ENCODE data around the gene AKIP1.

Gene AKIP1, protein sequence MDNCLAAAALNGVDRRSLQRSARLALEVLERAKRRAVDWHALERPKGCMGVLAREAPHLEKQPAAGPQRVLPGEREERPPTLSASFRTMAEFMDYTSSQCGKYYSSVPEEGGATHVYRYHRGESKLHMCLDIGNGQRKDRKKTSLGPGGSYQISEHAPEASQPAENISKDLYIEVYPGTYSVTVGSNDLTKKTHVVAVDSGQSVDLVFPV

DNA sequence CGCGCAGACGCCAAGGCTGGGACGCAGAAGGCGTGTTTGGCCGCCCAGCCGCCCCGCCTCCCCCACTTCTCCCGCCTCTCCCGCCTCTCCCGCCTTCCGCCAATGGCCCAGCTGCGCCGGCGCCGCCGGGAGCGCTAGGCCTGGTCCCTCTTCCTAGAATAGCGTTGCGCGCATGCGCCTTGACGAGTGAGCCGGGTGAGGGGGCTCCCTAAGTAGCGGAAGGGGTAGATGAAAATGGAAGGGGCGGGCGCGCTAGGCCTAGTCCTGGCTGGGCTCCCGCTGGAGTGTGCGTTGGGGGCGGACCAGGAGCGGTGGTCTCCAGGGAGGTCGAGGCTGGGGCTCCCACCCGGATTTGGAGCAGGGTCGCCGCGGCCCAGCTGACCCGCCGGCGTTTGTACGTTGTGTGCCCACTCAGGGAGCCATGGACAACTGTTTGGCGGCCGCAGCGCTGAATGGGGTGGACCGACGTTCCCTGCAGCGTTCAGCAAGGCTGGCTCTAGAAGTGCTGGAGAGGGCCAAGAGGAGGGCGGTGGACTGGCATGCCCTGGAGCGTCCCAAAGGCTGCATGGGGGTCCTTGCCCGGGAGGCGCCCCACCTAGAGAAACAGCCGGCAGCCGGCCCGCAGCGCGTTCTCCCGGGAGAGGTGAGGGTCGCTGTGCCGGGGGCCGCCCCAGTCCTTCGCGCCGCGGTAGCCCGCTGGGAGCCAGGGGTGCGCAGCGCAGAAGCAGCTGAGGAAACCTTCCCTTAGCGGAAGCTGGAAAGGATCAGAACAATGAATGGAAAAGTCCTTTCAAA lies at the start of gene AKIP1:
Gene AKIP1 (plus strand): TSS at position 161 of the 795 bp plus-strand sequence. CDS start 261 bp downstream, at position 422.
- Histone ChIP-seq H3K36me3 (ENCODE audit: control insufficient read depth in 1 of 2, insufficient read depth in 2 of 2, low read length in 2 of 2) (no peaks in the 10 kb centered on the region), H3K4me1 (ENCODE audit: control insufficient read depth in 1 of 2, insufficient read depth in 2 of 2, low read length in 2 of 2) (peaks cover 12 to 28% of the 10 kb centered on the region in 2 donors), H3K27ac (ENCODE audit: low read length) (peak within 1 kb of the TSS; percentile 75), H3K9me3 (ENCODE audit: control insufficient read depth in 1 of 2, low read length in 2 of 2) (no peaks in the 10 kb centered on the region), H3K4me3 (ENCODE audit: low read depth in 1 of 2, low read length in 2 of 2) (peak within 1 kb of the TSS; percentile 71 to 95), H3K27me3 (ENCODE audit: low read depth, low read length) (no peaks in the 10 kb centered on the region)

DNA sequence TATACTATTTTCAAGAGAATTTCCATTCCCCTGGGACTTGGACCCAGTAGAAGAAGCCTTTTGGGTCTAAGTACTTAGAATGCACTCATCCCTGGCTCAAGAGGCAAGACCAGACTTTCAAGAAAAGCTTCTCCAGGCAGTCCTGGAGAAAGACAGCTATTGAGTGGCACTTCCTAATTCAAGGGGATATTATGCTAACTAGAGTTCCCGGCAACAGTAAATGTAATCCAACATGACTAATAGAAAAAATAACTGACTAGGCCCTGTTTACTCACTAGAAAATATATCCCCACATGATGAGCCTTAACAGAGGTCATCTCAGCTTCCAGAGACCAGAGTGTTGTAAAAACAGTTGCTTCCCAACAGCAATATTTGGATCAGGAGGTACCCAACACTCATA lies 47.2 kb upstream of the AKIP1 start:
- no peak overlapping the region for H3K27ac ChIP-seq (ENCODE audit: low read length)
- H3K4me3 ChIP-seq (ENCODE audit: low read depth in 1 of 2, low read length in 2 of 2): no peak overlapping the region
- H3K27me3 ChIP-seq (ENCODE audit: low read depth, low read length): no peaks in the 10 kb centered on the region

DNA sequence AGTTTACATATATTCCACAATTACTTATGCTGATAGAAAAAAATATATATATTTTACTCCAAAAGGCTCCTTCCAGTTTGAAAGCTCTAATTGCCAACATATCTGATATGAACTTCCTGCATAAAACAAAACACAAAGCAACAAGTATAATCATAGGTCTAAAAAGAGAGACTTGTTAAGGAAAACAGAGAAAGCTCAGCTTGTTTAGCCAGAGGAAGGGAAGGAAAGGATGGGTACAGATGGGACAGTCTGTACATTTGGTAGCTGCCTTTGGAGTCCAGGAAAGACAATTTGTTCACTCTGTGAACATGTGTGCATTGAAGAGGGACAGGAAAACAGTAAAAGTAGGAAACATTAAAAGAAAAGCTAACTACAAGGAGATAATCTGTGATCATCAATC lies 45.7 kb upstream of the AKIP1 start:
- Histone ChIP-seq H3K36me3 (ENCODE audit: control insufficient read depth in 1 of 2, insufficient read depth in 2 of 2, low read length in 2 of 2) (no peaks in the 10 kb centered on the region), H3K9me3 (ENCODE audit: control insufficient read depth in 1 of 2, low read length in 2 of 2) (no peaks in the 10 kb centered on the region), H3K4me3 (ENCODE audit: low read depth in 1 of 2, low read length in 2 of 2) (no peak overlapping the region), H3K27me3 (ENCODE audit: low read depth, low read length) (peaks cover 2% of the 10 kb centered on the region), H3K4me1 (ENCODE audit: control insufficient read depth in 1 of 2, insufficient read depth in 2 of 2, low read length in 2 of 2) (peaks cover 5 to 14% of the 10 kb centered on the region in 2 donors), H3K27ac (ENCODE audit: low read length) (no peak overlapping the region)

More for the DNA sequence above, 47.2 kb upstream of the AKIP1 start:
- no peaks in the 10 kb centered on the region for H3K9me3 ChIP-seq (ENCODE audit: control insufficient read depth in 1 of 2, low read length in 2 of 2)
- H3K36me3 ChIP-seq (ENCODE audit: control insufficient read depth in 1 of 2, insufficient read depth in 2 of 2, low read length in 2 of 2): no peaks in the 10 kb centered on the region
- peaks cover 5 to 11% of the 10 kb centered on the region in 2 donors for H3K4me1 ChIP-seq (ENCODE audit: control insufficient read depth in 1 of 2, insufficient read depth in 2 of 2, low read length in 2 of 2)

DNA sequence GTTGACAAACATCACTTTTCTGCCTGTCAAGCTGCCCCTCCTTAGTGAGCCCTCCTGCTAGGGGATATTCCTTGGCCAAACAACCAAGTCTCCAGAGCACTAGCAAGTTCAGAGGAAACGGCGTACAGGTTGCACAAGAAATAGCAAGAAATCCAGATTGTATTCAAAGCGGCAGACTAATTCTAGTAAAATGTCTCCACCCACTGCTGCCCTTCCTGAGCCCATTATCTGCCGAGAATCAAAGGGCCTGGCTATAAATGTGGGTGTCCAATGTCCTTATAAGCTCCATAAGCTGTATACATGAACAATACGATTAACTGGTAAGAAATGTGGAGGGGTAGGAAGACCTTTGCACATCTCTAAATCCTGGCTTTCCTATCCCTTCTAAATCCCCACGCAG lies 44.0 kb upstream of the AKIP1 start:
- Histone ChIP-seq H3K4me1 (ENCODE audit: control insufficient read depth in 1 of 2, insufficient read depth in 2 of 2, low read length in 2 of 2) (peaks cover 5 to 19% of the 10 kb centered on the region in 2 donors), H3K27me3 (ENCODE audit: low read depth, low read length) (peaks cover 3% of the 10 kb centered on the region), H3K27ac (ENCODE audit: low read length) (no peak overlapping the region), H3K4me3 (ENCODE audit: low read depth in 1 of 2, low read length in 2 of 2) (no peak overlapping the region), H3K36me3 (ENCODE audit: control insufficient read depth in 1 of 2, insufficient read depth in 2 of 2, low read length in 2 of 2) (no peaks in the 10 kb centered on the region), H3K9me3 (ENCODE audit: control insufficient read depth in 1 of 2, low read length in 2 of 2) (no peaks in the 10 kb centered on the region)

DNA sequence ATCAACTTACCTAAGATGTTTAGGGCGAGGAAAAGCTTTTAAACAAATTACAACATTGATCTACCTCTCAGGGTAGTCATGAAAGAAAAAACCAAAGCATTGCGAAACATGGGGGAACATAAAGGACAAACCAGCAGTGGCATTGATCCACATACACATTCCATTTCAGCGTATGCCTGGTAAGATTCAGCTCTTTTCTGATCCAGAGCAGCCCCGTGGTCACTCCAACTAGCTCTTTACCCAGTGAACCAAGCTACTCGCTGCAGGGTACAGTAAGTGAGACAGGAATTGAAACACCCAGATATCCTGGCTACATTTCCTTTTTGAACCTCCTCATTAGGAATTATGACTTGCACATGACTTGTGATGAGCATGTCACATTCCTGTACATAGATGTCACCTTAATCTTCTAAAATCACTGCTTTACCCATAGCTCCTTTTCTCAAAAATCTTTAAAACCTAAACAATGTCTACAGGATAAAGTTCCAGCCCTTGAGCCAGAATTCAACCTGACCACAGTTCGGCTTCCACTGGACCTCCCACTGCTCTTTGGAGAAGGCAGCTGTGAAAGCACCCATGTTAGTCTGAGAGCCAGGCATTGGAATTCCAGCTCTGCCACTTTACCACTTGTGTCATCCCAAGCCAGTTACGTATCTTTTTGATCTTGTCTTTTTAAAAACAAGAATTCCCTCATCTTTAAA lies 42.9 kb upstream of the AKIP1 start:
- Histone ChIP-seq H3K9me3 (ENCODE audit: control insufficient read depth in 1 of 2, low read length in 2 of 2) (no peaks in the 10 kb centered on the region), H3K27ac (ENCODE audit: low read length) (no peak overlapping the region), H3K36me3 (ENCODE audit: control insufficient read depth in 1 of 2, insufficient read depth in 2 of 2, low read length in 2 of 2) (no peaks in the 10 kb centered on the region), H3K27me3 (ENCODE audit: low read depth, low read length) (peaks cover 3% of the 10 kb centered on the region), H3K4me3 (ENCODE audit: low read depth in 1 of 2, low read length in 2 of 2) (no peak overlapping the region), H3K4me1 (ENCODE audit: control insufficient read depth in 1 of 2, insufficient read depth in 2 of 2, low read length in 2 of 2) (peaks cover 5 to 26% of the 10 kb centered on the region in 2 donors)

DNA sequence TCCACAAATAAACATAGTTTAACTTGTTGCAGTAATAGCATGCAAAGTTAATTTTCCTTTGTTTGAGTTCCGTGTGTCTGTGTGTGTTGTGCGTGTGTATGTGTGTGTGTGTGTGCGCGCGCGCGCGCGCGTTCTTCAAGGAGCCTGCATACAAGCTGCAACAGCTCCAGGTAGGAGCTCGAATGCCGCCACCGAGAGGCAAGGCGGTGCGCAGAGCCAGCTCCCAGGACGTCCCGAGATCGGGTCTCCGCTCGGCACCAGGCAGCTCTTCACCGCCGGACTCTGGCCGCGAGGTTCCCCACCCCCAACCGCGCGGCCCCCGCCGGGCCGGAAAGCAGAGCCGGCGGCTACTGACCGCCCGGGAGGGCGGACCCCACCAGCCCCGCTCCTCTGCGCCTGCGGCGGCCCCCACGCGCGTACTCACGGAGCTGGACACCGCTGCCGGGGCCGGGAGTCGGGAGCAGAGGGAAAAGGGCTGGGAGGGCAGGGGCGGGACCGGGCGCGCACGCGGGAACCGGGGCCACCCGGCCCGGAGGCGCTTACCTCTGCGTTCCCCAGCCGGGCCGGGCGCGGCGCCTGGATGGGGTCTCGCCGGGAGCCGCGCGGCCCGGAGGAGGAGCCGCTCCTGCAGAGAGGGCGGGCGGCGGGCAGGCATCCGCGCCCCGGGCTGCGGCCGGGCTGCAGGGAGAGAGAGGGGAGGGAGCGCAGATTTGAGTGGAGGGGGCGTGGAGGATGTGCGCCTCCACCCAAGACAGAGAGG lies 40.4 kb upstream of the AKIP1 start:
- peak overlapping the region; percentile 19 for H3K27ac ChIP-seq (ENCODE audit: low read length)
- no peaks in the 10 kb centered on the region for H3K36me3 ChIP-seq (ENCODE audit: control insufficient read depth in 1 of 2, insufficient read depth in 2 of 2, low read length in 2 of 2)
- no peaks in the 10 kb centered on the region for H3K9me3 ChIP-seq (ENCODE audit: control insufficient read depth in 1 of 2, low read length in 2 of 2)
- peaks cover 0 to 27% of the 10 kb centered on the region in 2 donors for H3K4me1 ChIP-seq (ENCODE audit: control insufficient read depth in 1 of 2, insufficient read depth in 2 of 2, low read length in 2 of 2)
- H3K27me3 ChIP-seq (ENCODE audit: low read depth, low read length): peaks cover 3% of the 10 kb centered on the region
- H3K4me3 ChIP-seq (ENCODE audit: low read depth in 1 of 2, low read length in 2 of 2): peak overlapping the region; percentile 84 to 86

DNA sequence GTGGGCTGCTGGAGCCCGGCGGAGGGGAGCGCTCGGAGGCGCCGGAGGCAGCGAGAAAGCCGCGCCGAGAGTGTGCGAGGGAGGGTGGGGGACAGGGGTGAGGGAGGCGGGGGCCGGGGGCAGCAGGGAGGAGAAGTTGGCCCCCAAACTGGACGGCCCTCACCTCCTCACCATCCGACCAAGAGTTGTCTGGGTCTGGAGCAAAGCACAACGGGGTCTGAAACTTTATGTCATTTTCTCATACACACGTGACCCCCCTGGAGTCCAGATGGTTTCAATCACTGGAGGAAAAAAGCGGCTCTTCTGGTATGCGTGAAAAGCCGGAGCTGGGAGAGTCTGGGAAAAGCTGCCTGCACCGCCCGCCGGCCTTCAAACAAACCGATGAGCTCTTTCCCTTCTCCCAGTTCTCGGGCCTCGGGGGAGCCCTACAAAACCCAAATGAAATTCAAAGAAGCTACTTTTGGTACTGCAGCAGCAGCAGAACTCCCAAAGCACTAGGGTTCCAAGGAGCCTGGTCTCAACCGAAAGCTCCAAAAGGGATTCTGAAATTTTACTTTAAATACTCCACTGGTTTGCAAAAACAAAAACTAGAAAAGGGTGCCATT lies 39.7 kb upstream of the AKIP1 start:
- H3K27me3 ChIP-seq (ENCODE audit: low read depth, low read length): peaks cover 3% of the 10 kb centered on the region
- no peaks in the 10 kb centered on the region for H3K36me3 ChIP-seq (ENCODE audit: control insufficient read depth in 1 of 2, insufficient read depth in 2 of 2, low read length in 2 of 2)
- no peaks in the 10 kb centered on the region for H3K9me3 ChIP-seq (ENCODE audit: control insufficient read depth in 1 of 2, low read length in 2 of 2)
- H3K4me1 ChIP-seq (ENCODE audit: control insufficient read depth in 1 of 2, insufficient read depth in 2 of 2, low read length in 2 of 2): peaks cover 0 to 27% of the 10 kb centered on the region in 2 donors
- peak overlapping the region; percentile 84 to 86 for H3K4me3 ChIP-seq (ENCODE audit: low read depth in 1 of 2, low read length in 2 of 2)
- H3K27ac ChIP-seq (ENCODE audit: low read length): peak overlapping the region; percentile 47

DNA sequence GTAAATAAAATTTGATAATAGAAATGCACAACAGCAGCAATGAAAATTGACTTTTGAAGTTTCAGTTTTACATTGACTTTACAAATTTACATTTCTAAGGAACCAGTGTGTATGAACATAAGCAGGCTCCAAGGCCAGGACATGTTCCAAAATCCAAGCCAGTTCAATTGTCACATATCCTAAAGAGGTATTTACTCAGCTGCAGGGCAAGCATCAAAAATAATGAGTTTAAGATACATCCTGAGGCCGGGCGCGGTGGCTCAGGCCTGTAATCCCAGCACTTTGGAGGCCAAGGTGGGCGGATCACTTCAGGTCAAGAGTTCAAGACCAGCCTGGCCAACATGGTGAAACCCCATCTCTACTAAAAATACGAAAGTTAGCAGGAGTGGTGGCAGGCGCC lies 39.0 kb upstream of the AKIP1 start:
- peak overlapping the region; percentile 84 to 86 for H3K4me3 ChIP-seq (ENCODE audit: low read depth in 1 of 2, low read length in 2 of 2)
- peaks cover 3% of the 10 kb centered on the region for H3K27me3 ChIP-seq (ENCODE audit: low read depth, low read length)
- H3K27ac ChIP-seq (ENCODE audit: low read length): peak overlapping the region; percentile 47
- H3K4me1 ChIP-seq (ENCODE audit: control insufficient read depth in 1 of 2, insufficient read depth in 2 of 2, low read length in 2 of 2): peaks cover 0 to 27% of the 10 kb centered on the region in 2 donors
- H3K36me3 ChIP-seq (ENCODE audit: control insufficient read depth in 1 of 2, insufficient read depth in 2 of 2, low read length in 2 of 2): no peaks in the 10 kb centered on the region
- no peaks in the 10 kb centered on the region for H3K9me3 ChIP-seq (ENCODE audit: control insufficient read depth in 1 of 2, low read length in 2 of 2)

DNA sequence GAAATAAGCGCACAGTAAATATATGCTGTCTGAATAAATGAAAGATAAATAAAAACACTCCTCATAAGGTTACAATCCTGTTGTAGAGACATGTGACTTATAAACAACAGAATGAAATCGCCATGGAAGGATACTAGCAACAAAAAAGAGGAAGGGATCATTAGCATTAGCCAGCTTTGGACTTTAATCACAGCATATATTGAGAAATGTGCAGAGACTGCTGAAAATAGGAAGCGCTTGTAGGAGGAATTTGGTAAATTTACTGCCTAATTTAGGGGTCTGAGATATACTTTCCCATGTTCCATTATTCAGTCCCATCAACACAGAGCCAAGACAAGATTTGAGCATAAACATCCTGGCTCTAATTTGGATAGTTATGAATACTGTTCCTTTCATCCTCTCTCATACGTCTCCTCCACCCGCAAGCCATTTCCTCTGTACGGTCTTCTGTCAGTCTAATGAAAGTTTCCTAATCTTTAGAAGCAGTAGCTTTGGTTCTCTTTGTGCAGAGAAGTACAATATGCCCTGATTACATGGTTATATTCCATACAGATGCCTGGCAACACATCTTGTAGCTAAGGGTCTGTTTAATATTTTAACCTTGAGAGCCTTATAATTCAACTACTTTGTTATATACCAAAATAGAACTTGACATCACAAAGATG lies 37.1 kb upstream of the AKIP1 start:
- peaks cover 0 to 23% of the 10 kb centered on the region in 2 donors for H3K4me1 ChIP-seq (ENCODE audit: control insufficient read depth in 1 of 2, insufficient read depth in 2 of 2, low read length in 2 of 2)
- no peaks in the 10 kb centered on the region for H3K9me3 ChIP-seq (ENCODE audit: control insufficient read depth in 1 of 2, low read length in 2 of 2)
- peaks cover 3% of the 10 kb centered on the region for H3K27me3 ChIP-seq (ENCODE audit: low read depth, low read length)
- peak overlapping the region; percentile 42 for H3K27ac ChIP-seq (ENCODE audit: low read length)
- peak overlapping the region in 1 of 2 donors; percentile 10 for H3K4me3 ChIP-seq (ENCODE audit: low read depth in 1 of 2, low read length in 2 of 2)
- no peaks in the 10 kb centered on the region for H3K36me3 ChIP-seq (ENCODE audit: control insufficient read depth in 1 of 2, insufficient read depth in 2 of 2, low read length in 2 of 2)

DNA sequence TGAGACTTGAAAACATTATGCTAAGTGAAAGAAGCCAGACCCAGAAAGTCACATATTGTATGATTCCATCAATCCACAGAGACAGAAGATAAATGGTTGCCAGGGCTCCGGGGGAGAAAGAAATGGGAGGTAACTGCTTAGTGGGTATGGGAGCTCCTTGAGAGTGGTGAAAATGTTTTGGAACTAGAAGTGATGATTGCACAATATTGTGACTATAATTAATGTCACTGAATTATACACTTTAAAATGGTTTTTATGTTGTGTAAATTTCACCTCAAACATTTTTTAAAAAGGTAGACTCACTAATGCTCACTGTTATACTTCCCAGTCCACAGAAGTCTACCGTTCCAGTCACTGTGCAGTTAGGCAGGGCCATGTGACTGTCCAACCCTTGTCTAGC lies 32.2 kb upstream of the AKIP1 start:
- Histone ChIP-seq H3K27me3 (ENCODE audit: low read depth, low read length) (no peaks in the 10 kb centered on the region), H3K4me1 (ENCODE audit: control insufficient read depth in 1 of 2, insufficient read depth in 2 of 2, low read length in 2 of 2) (peaks cover 0 to 3% of the 10 kb centered on the region in 2 donors), H3K27ac (ENCODE audit: low read length) (no peak overlapping the region), H3K4me3 (ENCODE audit: low read depth in 1 of 2, low read length in 2 of 2) (no peak overlapping the region), H3K9me3 (ENCODE audit: control insufficient read depth in 1 of 2, low read length in 2 of 2) (no peaks in the 10 kb centered on the region), H3K36me3 (ENCODE audit: control insufficient read depth in 1 of 2, insufficient read depth in 2 of 2, low read length in 2 of 2) (no peaks in the 10 kb centered on the region)

All from muscle layer of duodenum (tissue), 2 donors.